ENCODE results near the gene DPPA5.
"Not testable (repeated sequence)": the region's sequence is repeated elsewhere in the genome, so short reads cannot be mapped to it uniquely, and the experiment has no call there.

The DPPA5 gene

GRCh38 chr6:73363537-73363875 lies 9.4 kb upstream of the DPPA5 start:
- no peak for DNase-seq

GRCh38 chr6:73362869-73363536 lies 8.9 kb upstream of the DPPA5 start:
- no peak for DNase-seq

- no peak for DNase-seq
These were observed 8.3 kb upstream of the DPPA5 start, which contains the start of gene KHDC3L for GRCh38 chr6:73362358-73362757. TSS of gene KHDC3L (plus strand) at chr6:73362658. CDS start at chr6:73362730, 72 bp downstream.

GRCh38 chr6:73349311-73349710 lies 4.8 kb downstream of the DPPA5 start:
- no peak for DNase-seq

- no peak for DNase-seq
These were observed 5.4 kb downstream of the DPPA5 start for GRCh38 chr6:73348550-73349204.

GRCh38 chr6:73343164-73343563 lies 10.9 kb downstream of the DPPA5 start:
- no peak for DNase-seq

- no peak for DNase-seq
These were observed 11.9 kb downstream of the DPPA5 start for GRCh38 chr6:73342174-73342573.

GRCh38 chr6:73341335-73341734 lies 12.7 kb downstream of the DPPA5 start:
- DNase-seq = no peak

- DNase-seq = no peak
These were observed 14.0 kb downstream of the DPPA5 start for GRCh38 chr6:73340048-73340447.

- no peak for DNase-seq
These were observed 14.7 kb downstream of the DPPA5 start for GRCh38 chr6:73339340-73339739.

GRCh38 chr6:73329201-73329600 lies 24.9 kb downstream of the DPPA5 start:
- no peak for DNase-seq

- DNase-seq = no peak
These were observed 25.3 kb downstream of the DPPA5 start for GRCh38 chr6:73328790-73329189.

- no peak for DNase-seq
These were observed 28.4 kb downstream of the DPPA5 start for GRCh38 chr6:73325656-73326055.

- DNase-seq = no peak
These were observed 30.8 kb downstream of the DPPA5 start for GRCh38 chr6:73323323-73323722.

- DNase-seq = no peak
These were observed 39.2 kb downstream of the DPPA5 start for GRCh38 chr6:73314577-73315492.

GRCh38 chr6:73310503-73310845 lies 43.6 kb downstream of the DPPA5 start:
- DNase-seq = not testable (repeated sequence)

- DNase-seq = peak; percentile 61
These were observed 44.1 kb downstream of the DPPA5 start for GRCh38 chr6:73309785-73310502.

- DNase-seq = no peak
These were observed 44.6 kb downstream of the DPPA5 start for GRCh38 chr6:73309535-73309784.

- DNase-seq = no peak
These were observed 45.2 kb downstream of the DPPA5 start for GRCh38 chr6:73308712-73309534.

GRCh38 chr6:73303773-73304172 lies 50.3 kb downstream of the DPPA5 start:
- DNase-seq = not testable (repeated sequence)

Data from NCI-H1092 treated with DMSO at 0.1 percent for 48 hours (cell line).